HG02642 (cell line): ENCODE results near the gene HDAC9.
"Not testable (repeated sequence)": the region's sequence is repeated elsewhere in the genome, so short reads cannot be mapped to it uniquely, and the experiment has no call there.

Source experiments
- ATAC-seq: cut with Tn5 transposase; IDR thresholded peaks from one replicate; pipeline ENCODE4 v1.9.1; 2021; ENCODE audit warnings: mild to moderate bottlenecking; ENCODE audit not compliant: unreplicated experiment, poor library complexity

Gene HDAC9

DNA sequence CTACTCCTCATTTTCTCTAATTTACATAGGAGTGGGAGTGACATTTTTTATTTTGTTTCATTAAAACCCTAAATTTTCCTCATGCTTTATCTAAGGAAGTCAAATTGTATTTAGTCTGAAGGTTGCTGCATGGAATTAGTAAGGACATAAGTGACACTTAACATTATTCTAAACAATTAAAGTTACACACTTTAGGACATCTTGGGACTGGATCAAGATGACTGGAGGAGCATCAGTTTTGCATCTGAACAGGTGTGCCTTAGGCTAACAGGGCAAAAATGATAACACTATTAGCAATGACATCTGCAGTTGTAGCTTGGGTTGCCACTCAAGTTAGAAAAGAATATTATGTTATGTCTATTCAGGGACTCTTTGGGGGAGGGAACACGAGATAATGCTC lies 199.4 kb downstream of the HDAC9 start:
- no peak for ATAC-seq

DNA sequence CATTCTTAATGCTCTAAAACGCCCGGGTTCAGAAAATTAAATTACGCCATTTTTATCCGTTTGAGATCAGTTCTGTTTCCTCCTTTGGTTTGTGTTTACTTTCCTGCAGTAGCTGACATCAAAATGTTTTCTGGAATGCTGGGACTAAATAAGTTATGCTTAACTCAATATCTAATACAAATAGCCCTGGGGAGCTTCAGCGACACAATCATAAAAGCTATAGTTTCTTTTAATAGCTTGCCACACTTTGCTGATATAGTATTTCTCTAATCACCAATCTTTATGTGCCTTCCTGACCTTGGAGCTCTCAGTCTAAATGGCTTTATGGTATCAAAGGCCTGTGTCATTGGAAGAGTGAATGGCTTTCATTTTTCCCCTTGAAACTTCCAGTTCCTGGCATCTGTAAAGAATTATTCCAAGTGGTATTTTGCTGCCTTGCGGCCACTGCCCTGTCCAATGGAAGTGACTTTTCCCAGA lies 202.7 kb downstream of the HDAC9 start:
- ATAC-seq: no peak

DNA sequence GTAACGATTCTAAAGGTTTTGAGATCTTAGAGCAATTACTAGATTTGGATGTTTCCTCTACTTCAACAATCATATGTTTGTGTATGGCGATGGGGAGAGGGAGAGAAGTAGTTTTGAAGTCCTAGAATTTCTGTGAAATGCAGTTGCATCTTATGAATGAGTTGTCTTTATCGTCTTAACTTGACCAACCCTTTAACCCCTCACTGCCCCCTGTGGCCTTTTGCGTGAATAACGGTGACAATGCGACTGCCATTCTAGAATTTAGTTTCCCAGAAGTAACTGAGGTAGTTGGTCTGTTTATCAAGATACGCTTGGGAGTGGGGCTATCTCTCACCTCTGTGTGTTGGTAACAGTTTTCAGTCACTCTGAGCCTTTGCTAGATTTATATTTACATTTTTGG lies 204.6 kb downstream of the HDAC9 start:
- no peak for ATAC-seq

DNA sequence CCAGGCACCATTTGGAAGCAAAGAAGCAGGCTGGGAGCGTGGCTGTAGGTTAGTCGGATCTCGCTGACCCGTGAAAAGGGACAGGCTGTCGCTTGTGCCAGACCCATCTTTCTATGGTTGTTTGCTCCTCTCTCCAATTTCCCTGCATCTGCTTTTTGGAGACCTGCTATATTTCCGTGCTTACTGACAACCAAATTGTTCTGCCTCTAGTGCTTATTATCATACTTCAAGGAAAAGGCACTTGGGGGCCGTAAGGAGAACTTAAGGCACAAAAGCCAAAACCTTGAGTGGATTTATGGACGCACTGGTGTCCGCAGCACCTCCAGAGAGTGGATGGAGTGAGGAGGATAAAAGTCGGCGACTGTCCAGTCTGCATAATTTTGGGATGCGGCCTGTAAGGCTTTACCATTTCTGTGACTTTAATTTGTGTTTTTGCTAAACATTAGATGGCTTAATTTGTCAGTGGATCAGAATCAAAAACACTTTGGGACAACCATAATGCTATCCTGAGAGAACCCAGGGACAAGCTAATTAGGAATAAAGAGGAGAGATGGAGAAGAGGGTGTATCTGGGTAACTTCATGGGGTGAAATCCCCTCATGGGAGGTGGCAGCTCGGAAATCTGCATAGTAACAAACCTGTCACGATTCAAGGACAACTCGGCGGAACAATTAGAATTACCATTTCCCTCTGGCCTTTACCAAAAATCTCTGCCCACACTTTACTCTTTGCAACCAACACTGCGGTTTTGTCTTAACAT lies 206.7 kb downstream of the HDAC9 start:
- ATAC-seq: no peak

DNA sequence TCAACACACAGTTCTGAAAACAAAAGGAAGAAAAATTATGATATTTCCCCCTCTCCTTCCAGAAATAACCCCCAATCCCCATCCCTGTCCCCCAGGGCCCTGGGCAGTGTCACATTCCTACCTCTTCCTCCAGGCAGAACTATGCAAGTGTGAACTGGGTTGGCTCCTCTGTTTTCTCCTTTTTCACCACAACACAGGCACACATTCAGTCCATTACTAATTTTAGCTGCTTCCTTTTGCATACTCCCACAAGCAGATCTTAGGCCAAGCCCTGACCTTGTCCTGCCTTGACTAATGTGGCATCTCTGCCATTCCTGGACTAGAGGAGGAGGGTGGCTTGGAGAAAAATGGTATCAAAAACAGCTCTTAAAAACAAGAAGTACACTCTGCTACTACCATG lies 208.1 kb downstream of the HDAC9 start:
- ATAC-seq: no peak

DNA sequence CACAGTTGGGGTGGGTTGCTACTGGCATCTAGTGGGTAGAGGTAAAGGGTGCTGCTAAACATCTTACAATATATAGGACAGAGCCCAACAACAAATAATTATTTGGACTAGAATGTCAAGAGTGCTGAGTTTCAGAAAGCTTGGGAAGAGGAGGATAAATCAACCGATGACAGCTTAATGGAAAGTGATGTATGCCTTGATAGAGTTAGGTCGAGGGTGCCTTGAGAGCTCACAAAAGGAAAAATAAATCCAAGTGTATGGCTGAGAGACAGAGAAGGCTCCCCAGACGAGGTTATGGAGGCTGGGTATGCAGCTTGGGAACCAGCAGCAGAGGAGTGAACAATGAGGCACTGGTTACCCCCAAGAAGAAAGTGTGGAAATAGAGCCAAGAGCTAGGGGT lies 211.1 kb downstream of the HDAC9 start:
- ATAC-seq: no peak

DNA sequence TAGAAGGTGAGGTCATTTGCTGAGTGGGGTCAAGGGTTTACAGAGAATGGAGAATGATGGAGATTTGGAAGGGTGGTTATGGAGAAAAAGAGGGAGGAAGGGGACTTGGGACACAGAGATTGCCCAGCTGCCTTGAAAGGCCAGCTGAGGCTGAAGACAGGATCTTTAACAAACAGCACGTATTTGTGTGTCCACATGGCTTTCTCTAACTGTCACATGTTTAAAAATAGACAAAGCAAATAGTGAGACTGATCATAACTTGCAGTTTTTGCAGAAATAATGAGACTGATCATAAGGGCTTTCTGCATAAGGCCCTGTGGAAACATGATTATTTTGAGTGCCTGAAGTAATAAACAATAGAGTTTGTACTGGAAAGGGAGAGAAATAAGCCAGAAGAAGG lies 212.7 kb downstream of the HDAC9 start:
- no peak for ATAC-seq

DNA sequence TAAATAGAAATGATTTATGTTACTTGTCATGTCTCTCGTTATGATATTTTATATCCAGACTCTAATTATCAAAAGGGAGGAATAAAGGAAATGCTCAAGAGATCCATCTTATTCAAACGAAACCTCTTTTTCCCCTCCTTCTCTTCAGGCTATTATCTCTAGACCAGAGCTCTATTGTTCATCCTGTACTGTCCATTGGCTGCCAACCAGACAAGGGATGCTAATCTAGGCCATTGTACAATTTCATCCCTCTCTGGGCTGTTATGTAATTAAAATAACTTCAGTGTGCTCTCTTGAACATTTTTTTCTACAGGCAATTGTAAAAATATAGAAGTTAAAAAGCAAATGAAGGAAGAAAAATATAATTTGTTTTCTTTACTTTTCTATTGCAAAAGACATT lies 220.4 kb downstream of the HDAC9 start:
- no peak for ATAC-seq

DNA sequence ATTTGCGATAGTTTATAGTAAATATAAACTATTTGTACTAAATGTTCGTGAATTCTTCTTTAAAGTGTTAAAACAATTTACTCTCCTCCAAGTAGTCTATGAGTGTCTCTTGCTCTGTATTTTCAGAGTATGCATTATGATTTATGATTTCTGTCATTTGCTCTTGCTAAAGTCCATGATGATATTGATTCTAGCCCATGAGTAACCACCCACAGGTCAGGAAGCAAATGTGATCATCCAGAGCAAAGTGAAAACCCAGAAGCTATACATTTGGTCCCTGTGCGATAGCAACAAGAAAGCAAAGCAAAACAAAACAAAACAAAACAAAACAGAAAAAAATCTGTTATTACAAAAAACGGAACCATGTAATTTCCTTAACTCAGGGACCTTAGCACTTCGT lies 225.9 kb downstream of the HDAC9 start:
- ATAC-seq: no peak

DNA sequence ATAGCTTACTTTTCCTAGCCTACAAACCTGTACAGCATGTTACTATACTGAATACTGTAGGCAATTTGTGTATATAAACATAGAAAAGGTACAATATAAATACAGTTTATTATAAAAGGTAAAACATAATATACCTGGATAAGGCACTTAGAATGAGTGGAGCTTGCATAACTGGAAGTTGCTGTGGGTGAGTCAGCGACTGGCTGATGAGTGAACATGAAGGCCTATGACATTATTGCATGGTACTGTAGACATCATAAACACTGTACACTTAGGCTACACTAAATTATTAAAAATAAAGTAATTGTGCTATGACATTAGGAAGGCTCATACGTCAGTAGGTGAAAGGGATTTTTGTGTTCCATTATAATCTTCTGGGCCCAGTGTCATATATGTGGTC lies 228.8 kb downstream of the HDAC9 start:
- no peak for ATAC-seq

DNA sequence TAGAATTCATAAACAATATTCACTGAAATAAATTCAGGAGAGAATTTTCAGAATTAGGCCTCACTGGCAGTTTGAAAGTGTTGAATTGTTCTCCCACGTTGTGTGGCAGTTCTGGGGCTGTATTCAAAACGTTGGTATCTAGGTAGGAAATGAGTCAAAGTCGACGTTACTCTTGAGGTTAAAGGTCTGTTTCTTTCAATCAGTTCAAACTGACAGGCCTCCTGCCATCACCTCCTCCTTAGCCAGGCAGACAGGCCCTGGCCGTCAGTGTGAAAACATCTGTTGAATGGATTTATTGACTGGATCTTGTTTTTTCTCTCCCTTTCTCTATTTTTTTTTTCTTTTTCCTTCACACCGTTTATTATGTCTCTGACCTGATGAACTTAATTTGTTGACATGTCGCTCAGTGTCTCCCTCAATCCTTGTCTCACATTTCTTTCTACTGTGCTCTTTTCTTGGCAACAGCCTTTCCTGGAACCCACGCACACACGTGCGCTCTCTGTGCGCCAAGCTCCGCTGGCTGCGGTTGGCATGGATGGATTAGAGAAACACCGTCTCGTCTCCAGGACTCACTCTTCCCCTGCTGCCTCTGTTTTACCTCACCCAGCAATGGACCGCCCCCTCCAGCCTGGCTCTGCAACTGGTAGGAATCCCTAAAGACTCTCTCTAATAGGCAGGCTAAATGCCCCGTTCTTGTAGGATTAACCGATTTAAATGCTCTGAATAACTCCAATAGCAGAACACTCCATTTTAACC lies 231.7 kb downstream of the HDAC9 start:
- ATAC-seq: no peak

DNA sequence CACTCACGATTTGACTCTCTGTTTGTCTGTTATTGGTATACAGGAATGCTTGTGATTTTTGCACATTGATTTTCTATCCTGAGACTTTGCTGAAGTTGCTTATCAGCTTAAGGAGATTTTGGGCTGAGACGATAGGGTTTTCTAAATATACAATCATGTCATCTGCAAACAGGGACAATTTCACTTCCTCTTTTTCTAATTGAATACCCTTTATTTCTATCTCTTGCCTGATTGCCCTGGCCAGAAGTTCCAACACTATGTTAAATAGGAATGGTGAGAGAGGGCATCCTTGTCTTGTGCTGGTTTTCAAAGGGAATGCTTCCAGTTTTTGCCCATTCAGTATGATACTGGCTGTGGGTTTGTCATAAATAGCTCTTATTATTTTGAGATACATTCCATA lies 240.5 kb downstream of the HDAC9 start:
- not testable (repeated sequence) for ATAC-seq

DNA sequence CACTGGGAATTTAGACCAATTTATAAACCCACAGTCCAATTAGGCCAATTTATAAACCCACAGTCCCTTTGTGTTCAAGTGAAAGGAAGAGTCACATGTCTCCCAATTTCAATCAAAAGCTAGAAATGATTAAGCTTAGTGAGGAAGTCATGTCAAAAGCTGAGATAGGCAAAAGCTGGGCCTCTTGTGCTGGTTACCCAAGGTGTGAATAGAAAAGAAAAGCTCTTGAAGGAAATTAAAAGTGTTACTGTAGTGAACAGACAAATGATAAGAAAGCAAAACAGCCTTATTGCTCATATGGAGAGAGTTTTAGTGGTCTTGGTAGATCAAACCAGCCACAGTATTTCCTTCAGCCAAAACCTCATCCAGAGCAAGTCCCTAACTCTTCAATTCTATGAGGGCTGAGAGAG lies 245.0 kb downstream of the HDAC9 start:
- no peak for ATAC-seq

DNA sequence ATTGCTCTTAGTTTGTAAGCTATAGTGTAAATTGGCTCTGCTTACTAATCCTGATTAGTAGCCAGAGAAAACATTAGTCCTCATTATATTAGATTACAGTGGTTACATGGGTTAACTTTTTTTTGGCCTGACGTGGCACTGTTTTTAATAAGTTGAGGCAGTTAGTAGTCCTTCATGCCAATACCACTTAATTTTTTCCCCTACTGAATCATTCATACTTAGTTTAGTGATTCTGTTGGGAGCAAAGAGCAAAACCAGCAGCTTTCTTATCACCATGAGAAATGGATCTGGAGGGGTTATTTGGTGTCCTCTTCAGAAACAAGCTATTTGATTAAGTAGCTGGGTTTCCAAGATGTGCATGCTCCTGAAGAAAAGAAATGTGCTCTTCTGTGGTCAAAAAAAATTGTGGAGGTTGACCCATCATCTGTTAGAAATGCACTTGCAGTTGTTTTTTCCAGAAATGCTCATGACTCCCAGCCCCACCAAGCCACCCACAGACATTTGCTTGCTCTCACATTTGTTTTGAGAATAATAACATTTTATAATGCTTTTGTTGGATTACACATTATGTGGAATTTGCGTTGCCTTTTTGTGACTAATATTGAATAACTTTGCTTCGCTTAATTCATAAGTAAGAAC lies 258.5 kb downstream of the HDAC9 start:
- no peak for ATAC-seq

DNA sequence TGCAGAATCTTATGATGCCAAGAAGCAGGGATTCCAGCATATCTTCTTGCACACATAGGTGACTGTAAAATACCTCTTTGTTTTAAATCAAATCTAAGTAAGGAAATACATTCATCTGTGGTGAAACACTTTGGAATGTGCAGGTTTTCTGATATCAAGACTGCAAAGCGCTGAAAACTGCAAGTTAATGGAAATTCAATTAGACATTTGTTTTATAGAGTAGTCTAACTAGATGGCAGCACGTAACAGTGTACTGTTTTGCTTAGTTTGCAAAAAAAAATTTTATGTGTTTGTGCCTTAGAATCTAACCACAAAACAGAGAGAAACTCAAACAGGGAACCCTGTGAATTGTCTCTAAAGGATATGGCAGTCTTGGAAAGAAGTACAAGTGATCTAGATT lies 259.2 kb downstream of the HDAC9 start:
- no peak for ATAC-seq

DNA sequence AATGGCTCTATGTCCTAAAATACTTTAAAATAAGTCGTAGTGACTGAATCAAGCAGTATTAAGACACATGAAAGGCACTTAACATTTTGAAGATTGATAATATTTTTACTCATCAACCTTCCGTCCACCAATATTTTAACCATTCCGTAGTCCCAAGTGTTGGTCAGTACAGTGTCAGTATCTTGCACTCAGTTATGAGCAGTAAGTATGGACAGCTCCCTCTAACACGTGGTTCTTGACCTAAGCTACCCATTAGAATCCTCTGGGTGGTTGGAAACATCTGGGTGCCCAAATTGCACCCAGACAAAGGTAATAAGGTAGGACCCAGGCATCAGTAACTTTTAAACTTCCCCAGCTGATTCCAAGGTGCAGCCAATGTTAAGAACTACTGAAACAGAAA lies 260.2 kb downstream of the HDAC9 start:
- no peak for ATAC-seq

DNA sequence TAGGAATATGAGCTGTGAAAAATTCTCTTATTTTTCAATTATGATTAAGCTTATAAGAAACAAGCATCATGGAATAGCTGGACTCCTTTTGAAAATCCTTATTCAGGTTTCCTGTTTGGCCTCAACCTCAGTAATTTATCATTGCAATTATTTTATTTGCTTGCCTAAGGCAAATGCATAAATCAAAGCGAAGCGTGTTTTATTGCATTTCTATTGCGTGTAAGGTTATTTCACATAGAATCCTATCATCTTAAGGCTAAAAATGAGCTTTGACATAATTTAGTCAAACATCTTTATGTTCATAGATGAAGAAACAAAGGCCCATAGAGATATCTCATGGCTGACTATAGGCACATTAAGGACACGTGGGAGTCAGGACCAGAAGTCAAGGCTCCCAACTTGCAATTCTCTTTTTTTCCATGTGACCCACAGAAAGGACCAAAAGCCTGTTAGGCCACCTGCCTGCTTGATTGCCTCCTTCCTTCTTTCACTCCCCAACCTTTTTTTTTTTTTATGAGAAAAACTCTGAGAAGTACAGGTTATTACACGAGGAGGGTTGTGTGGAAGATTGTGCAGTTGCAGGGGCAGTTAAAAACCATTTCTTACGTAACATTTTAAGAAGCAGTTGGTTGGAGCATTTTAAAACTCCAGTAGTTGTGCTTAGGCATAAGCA lies 261.0 kb downstream of the HDAC9 start:
- no peak for ATAC-seq

DNA sequence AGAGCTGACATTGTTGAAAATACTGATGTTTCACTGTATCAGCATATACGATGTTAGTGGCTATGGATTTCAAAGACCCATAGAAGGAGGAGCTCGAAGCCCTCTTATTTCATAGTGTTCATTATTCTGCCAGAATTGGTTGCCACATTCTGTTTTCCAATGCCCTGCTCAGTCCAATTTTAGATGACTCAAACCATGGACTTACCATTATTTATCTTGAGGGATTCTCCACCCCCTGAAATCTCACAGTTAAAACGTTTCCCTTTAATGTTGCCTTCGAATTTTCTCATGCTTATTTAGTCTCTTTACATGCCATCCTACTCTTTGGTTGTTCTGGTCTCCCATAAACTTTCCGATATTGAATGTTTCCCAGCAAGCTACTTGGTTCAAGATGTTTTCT lies 264.5 kb downstream of the HDAC9 start:
- no peak for ATAC-seq

DNA sequence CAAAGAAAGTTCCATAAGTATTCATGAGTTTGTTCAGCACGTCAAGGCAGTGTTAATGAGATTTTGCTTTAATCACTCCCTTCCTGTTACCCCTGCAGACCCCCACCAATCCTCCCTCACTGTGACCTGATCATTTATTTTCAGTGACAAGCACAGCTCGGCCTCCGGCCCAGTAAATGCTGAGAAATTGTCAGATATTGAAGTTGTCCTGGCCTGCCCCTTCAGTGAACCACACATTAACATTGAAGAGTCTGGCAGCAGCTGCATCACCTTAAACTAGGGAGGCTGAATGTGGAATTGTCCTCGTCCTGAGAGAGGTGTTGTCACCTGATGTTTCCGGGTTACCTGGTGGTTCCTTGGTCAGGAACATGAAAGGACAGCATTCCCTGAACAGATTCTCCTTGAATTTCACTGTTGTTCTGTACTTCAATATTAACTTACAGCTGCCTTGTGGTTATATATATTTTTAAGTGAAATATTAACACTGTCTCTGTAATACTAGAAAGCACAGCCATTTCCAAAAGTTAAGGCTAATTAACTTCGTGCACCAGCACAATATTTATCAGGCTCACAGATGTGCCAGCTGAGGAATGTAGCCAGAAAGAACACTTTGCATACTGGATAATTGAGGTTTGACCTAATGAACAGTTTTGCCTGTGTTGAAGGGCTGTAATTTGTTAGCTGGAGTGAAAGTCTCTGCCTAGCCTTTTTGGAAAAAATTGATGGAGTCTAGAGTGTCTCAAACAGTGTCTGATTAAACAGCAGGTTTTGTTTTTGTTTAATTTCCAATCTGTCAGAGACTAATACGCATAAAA lies 265.3 kb downstream of the HDAC9 start:
- no peak for ATAC-seq

DNA sequence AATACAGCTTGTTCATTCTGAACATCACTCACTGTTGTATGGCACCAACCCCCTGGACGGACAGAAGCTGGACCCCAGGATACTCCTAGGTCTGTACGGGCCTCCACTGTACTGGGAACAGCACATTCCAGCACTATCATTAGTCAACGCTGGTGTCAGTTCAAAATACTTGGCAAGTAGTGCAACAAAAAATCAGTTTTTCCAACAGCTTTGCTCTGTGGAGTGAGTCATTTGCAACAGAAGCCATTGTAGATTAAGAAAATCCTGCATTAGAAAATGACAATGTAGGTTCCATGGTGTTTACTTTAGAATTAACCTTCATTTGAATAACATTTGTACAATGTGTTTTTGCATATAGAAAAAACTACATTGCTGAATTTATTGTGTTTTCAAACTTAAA lies 266.6 kb downstream of the HDAC9 start:
- ATAC-seq: no peak
